ENCODE measurements around the gene FAM162A. TPM values are rescaled to one million over a fixed set of nuclear protein-coding genes. Genes with fewer than 3 reads are reported as not detected.
"Not testable (repeated sequence)": the region's sequence is repeated elsewhere in the genome, so short reads cannot be mapped to it uniquely, and the experiment has no call there.

Gene FAM162A
- polyA plus RNA-seq, 3 donors from 2014 or later = 49.0 to 65.6 (median 63.9) TPM

- H3K9me3 Mint-ChIP-seq = no peaks in the 10 kb centered on the region
- peak overlapping the region; percentile 97 to 100 (median 100) for H3K27ac Mint-ChIP-seq
- peaks cover 42 to 63% of the 10 kb centered on the region in 2 donors for H3K4me1 Mint-ChIP-seq
- DNase-seq = peak; percentile 40 to 42 (median 41)
- peaks cover 0 to 3% (median 0%) of the 10 kb centered on the region in 3 donors for H3K36me3 Mint-ChIP-seq
- peaks cover 4 to 13% (median 12%) of the 10 kb centered on the region in 3 donors for H3K27me3 Mint-ChIP-seq (ENCODE audit: low read depth in 3 of 3)
- peak overlapping the region; percentile 94 to 100 (median 97) for H3K4me3 Mint-ChIP-seq
Observed at GRCh38 chr3:122415104-122415744, 31.2 kb downstream of the FAM162A start.

- Mint-ChIP-seq H3K27ac (peak within 1 kb of the TSS; percentile 97 to 100 (median 100)), H3K4me1 (peaks cover 42 to 65% of the 10 kb centered on the region in 2 donors), H3K9me3 (no peaks in the 10 kb centered on the region), H3K4me3 (peak within 1 kb of the TSS; percentile 94 to 100 (median 97)), H3K27me3 (ENCODE audit: low read depth in 3 of 3) (peaks cover 4 to 13% (median 12%) of the 10 kb centered on the region in 3 donors), H3K36me3 (no peaks in the 10 kb centered on the region)
- peak; percentile 99 for DNase-seq
Observed at GRCh38 chr3:122415762-122416654, 32.0 kb downstream of the FAM162A start, which contains the start of gene WDR5B. WDR5B (minus strand) TSS chr3:122416062; CDS start chr3:122415528, 534 bp downstream.

- peaks cover 42 to 63% of the 10 kb centered on the region in 2 donors for H3K4me1 Mint-ChIP-seq
- no peak for DNase-seq
Observed at GRCh38 chr3:122416966-122417365, 33.0 kb downstream of the FAM162A start.

GRCh38 chr3:122421101-122421500 lies 37.1 kb downstream of the FAM162A start:
- DNase-seq = no peak
- Mint-ChIP-seq H3K27ac (no peak overlapping the region), H3K36me3 (peaks cover 0 to 15% (median under 1%) of the 10 kb centered on the region in 3 donors), H3K4me1 (peaks cover 15 to 26% of the 10 kb centered on the region in 2 donors), H3K4me3 (no peak overlapping the region), H3K9me3 (no peaks in the 10 kb centered on the region), H3K27me3 (ENCODE audit: low read depth in 3 of 3) (peaks cover under 1 to 5% (median 5%) of the 10 kb centered on the region in 3 donors)

More at GRCh38 chr3:122416966-122417365, 33.0 kb downstream of the FAM162A start:
- peak overlapping the region; percentile 94 to 100 (median 97) for H3K4me3 Mint-ChIP-seq
- H3K36me3 Mint-ChIP-seq = peaks cover 0 to 3% (median 0%) of the 10 kb centered on the region in 3 donors
- no peaks in the 10 kb centered on the region for H3K9me3 Mint-ChIP-seq
- H3K27ac Mint-ChIP-seq = peak overlapping the region; percentile 97 to 100 (median 100)
- H3K27me3 Mint-ChIP-seq (ENCODE audit: low read depth in 3 of 3) = peaks cover 4 to 13% (median 12%) of the 10 kb centered on the region in 3 donors

- no peak for DNase-seq
- Mint-ChIP-seq H3K27me3 (ENCODE audit: low read depth in 3 of 3) (no peaks in the 10 kb centered on the region), H3K9me3 (no peaks in the 10 kb centered on the region), H3K4me3 (no peak overlapping the region), H3K4me1 (peaks cover 9 to 18% of the 10 kb centered on the region in 2 donors), H3K27ac (no peak overlapping the region), H3K36me3 (peaks cover 0 to 22% (median 8%) of the 10 kb centered on the region in 3 donors)
Observed at GRCh38 chr3:122421836-122422235, 37.9 kb downstream of the FAM162A start.

- Mint-ChIP-seq H3K36me3 (peaks cover 10 to 63% (median 30%) of the 10 kb centered on the region in 3 donors), H3K9me3 (no peaks in the 10 kb centered on the region), H3K4me3 (no peak overlapping the region), H3K27ac (peak overlapping the region in 2 of 6 donors; percentile 39 to 71), H3K4me1 (peaks cover 4 to 20% of the 10 kb centered on the region in 2 donors), H3K27me3 (ENCODE audit: low read depth in 3 of 3) (no peaks in the 10 kb centered on the region)
- no peak for DNase-seq
Observed at GRCh38 chr3:122427857-122428471, 44.0 kb downstream of the FAM162A start.

GRCh38 chr3:122430371-122430770 lies 46.4 kb downstream of the FAM162A start:
- Mint-ChIP-seq H3K4me1 (peaks cover 4 to 20% of the 10 kb centered on the region in 2 donors), H3K27me3 (ENCODE audit: low read depth in 3 of 3) (no peaks in the 10 kb centered on the region), H3K27ac (peak overlapping the region in 1 of 6 donors; percentile 39), H3K4me3 (no peak overlapping the region), H3K9me3 (no peaks in the 10 kb centered on the region), H3K36me3 (peaks cover 22 to 75% (median 43%) of the 10 kb centered on the region in 3 donors)
- DNase-seq = no peak

GRCh38 chr3:122435950-122436349 lies 52.0 kb downstream of the FAM162A start:
- no peak for DNase-seq
- H3K4me3 Mint-ChIP-seq = no peak overlapping the region
- H3K27me3 Mint-ChIP-seq (ENCODE audit: low read depth in 3 of 3) = peaks cover 0 to 2% (median 0%) of the 10 kb centered on the region in 3 donors
- peaks cover 43 to 75% (median 53%) of the 10 kb centered on the region in 3 donors for H3K36me3 Mint-ChIP-seq
- H3K27ac Mint-ChIP-seq = peak overlapping the region in 1 of 6 donors; percentile 30
- peaks cover 1 to 3% of the 10 kb centered on the region in 2 donors for H3K4me1 Mint-ChIP-seq
- H3K9me3 Mint-ChIP-seq = peaks cover 4 to 17% (median 8%) of the 10 kb centered on the region in 6 donors

GRCh38 chr3:122443090-122443489 lies 59.1 kb downstream of the FAM162A start:
- Mint-ChIP-seq H3K4me3 (no peak overlapping the region), H3K9me3 (peaks cover 2 to 11% (median 5%) of the 10 kb centered on the region in 6 donors), H3K27ac (no peak overlapping the region), H3K4me1 (peaks cover 6 to 19% of the 10 kb centered on the region in 2 donors), H3K36me3 (peaks cover 56 to 90% (median 56%) of the 10 kb centered on the region in 3 donors), H3K27me3 (ENCODE audit: low read depth in 3 of 3) (peaks cover 0 to 2% (median 0%) of the 10 kb centered on the region in 3 donors)
- DNase-seq = no peak

GRCh38 chr3:122443762-122444490 lies 59.9 kb downstream of the FAM162A start:
- peaks cover 6 to 23% of the 10 kb centered on the region in 2 donors for H3K4me1 Mint-ChIP-seq
- not testable (repeated sequence) for H3K27me3 Mint-ChIP-seq (ENCODE audit: low read depth in 3 of 3); H3K4me3 Mint-ChIP-seq; DNase-seq
- H3K36me3 Mint-ChIP-seq = peaks cover 62 to 90% (median 63%) of the 10 kb centered on the region in 3 donors
- peaks cover 2 to 11% (median 5%) of the 10 kb centered on the region in 6 donors for H3K9me3 Mint-ChIP-seq
- H3K27ac Mint-ChIP-seq = peak overlapping the region in 2 of 6 donors; percentile 17 to 55

- Mint-ChIP-seq H3K9me3 (peaks cover 2 to 11% (median 5%) of the 10 kb centered on the region in 6 donors), H3K4me1 (peaks cover 6 to 23% of the 10 kb centered on the region in 2 donors), H3K36me3 (peaks cover 67 to 94% (median 68%) of the 10 kb centered on the region in 3 donors)
- not testable (repeated sequence) for DNase-seq; H3K4me3 Mint-ChIP-seq; H3K27ac Mint-ChIP-seq; H3K27me3 Mint-ChIP-seq (ENCODE audit: low read depth in 3 of 3)
Observed at GRCh38 chr3:122444491-122444887, 60.5 kb downstream of the FAM162A start.

GRCh38 chr3:122448218-122448617 lies 64.2 kb downstream of the FAM162A start:
- Mint-ChIP-seq H3K27ac (peak overlapping the region in 2 of 6 donors; percentile 14 to 69), H3K36me3 (peaks cover 42 to 75% (median 66%) of the 10 kb centered on the region in 3 donors), H3K4me1 (peaks cover 6 to 23% of the 10 kb centered on the region in 2 donors), H3K9me3 (peaks cover 2 to 11% (median 5%) of the 10 kb centered on the region in 6 donors)
- not testable (repeated sequence) for DNase-seq; H3K4me3 Mint-ChIP-seq; H3K27me3 Mint-ChIP-seq (ENCODE audit: low read depth in 3 of 3)
